ENCODE measurements around the gene GBF1.

DNA sequence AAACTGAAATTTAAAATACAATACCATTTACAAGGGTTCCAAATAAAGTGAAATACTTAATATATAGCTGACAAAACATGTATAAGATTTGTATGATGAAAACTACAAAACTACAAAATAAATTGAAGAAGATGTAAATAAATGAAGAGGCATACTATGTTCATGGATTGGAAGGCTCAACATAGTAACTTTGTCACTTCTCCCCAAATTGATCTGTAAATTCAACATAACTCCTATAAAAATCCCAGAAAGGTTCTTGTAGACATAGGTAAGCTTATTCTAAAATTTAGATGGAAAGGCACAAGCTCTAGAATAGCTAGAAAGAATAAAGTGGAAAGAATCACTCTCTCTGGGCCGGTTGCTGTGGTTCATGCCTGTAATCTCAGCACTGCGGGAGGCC lies 126.0 kb downstream of the GBF1 start:
- TF ChIP-seq SP1 (IDR thresholded peaks at IDR 0.05), result no peak
- no peak for TF ChIP-seq TARDBP (IDR thresholded peaks at IDR 0.05)
- TF ChIP-seq NFRKB (IDR thresholded peaks at IDR 0.05), result no peak
- no peak for TF ChIP-seq FOXK2 (IDR thresholded peaks at IDR 0.05)
- no peak for TF ChIP-seq SUZ12 (IDR thresholded peaks at IDR 0.05)
- no peak for TF ChIP-seq FOXA1 (IDR thresholded peaks at IDR 0.05)
- TF ChIP-seq L3MBTL2 (conservative IDR thresholded peaks at IDR 0.05), result no peak
- TF ChIP-seq FOXM1 (IDR thresholded peaks at IDR 0.05; ENCODE audit: borderline replicate concordance), result no peak
- TF ChIP-seq BHLHE40 (IDR thresholded peaks at IDR 0.05; ENCODE audit: borderline replicate concordance), result no peak
- TF ChIP-seq ZNF384 (IDR thresholded peaks at IDR 0.05), result no peak
- no peak for TF ChIP-seq HDGF (IDR thresholded peaks at IDR 0.05; ENCODE audit: borderline replicate concordance)
- TF ChIP-seq CTBP1 (IDR thresholded peaks at IDR 0.05; ENCODE audit: borderline replicate concordance), result no peak
- TF ChIP-seq ELF4 (IDR thresholded peaks at IDR 0.05), result no peak
- TF ChIP-seq LEF1 (IDR thresholded peaks at IDR 0.05; ENCODE audit: borderline replicate concordance), result no peak
